ENCODE data around the gene NVL. TPM values are rescaled to one million over a fixed set of nuclear protein-coding genes. Genes with fewer than 3 reads are reported as not detected.

NVL gene
- total and polyA plus RNA-seq, 4 experiments from 2014 or later = 16.9 to 46.7 (median 29.9) TPM

- peaks cover 6% of the 10 kb centered on the region for H3K36me3 ChIP-seq (ENCODE audit: insufficient read depth, low read length)
- H3K27ac Mint-ChIP-seq = peak overlapping the region in 1 of 7 donors; percentile 46
Measured at GRCh38 chr1:224238212-224238611, 91.8 kb downstream of the NVL start.

GRCh38 chr1:224237119-224237881 lies 92.7 kb downstream of the NVL start:
- DNase-seq = no peak
- Mint-ChIP-seq H3K9me3 (no peaks in the 10 kb centered on the region), H3K4me1 (no peaks in the 10 kb centered on the region), H3K27me3 (no peaks in the 10 kb centered on the region), H3K4me3 (no peak overlapping the region), H3K36me3 (peaks cover 31 to 55% of the 10 kb centered on the region in 2 donors), H3K27ac (peak overlapping the region in 1 of 7 donors; percentile 3)
- Histone ChIP-seq H3K27ac (ENCODE audit: low read depth, low read length) (no peak overlapping the region), H3K9me3 (ENCODE audit: control insufficient read depth in 1 of 2, low read length in 2 of 2) (no peaks in the 10 kb centered on the region), H3K4me1 (ENCODE audit: insufficient read depth, low read length) (no peaks in the 10 kb centered on the region), H3K27me3 (ENCODE audit: insufficient read depth, low read length) (no peaks in the 10 kb centered on the region), H3K4me3 (ENCODE audit: low read length in 2 of 2) (no peak overlapping the region), H3K36me3 (ENCODE audit: insufficient read depth, low read length) (peaks cover 8% of the 10 kb centered on the region)
- intact Hi-C loops (cut with micrococcal nuclease) = no loop called here
- CTCF ChIA-PET (ENCODE audit: partially characterized antibody) = interaction anchor here (0.7 to 1.3 kb wide), 3 partner anchors 11 to 221 kb away, joined by 3 to 4 read pairs (median 3); no protein-coding TSS in a partner anchor
- POLR2A ChIA-PET (ENCODE audit: partially characterized antibody) = no interaction called here

More at GRCh38 chr1:224238212-224238611, 91.8 kb downstream of the NVL start:
- Mint-ChIP-seq H3K27me3 (no peaks in the 10 kb centered on the region), H3K4me1 (no peaks in the 10 kb centered on the region), H3K4me3 (no peak overlapping the region), H3K36me3 (peaks cover 26 to 49% of the 10 kb centered on the region in 2 donors), H3K9me3 (no peaks in the 10 kb centered on the region)
- no peaks in the 10 kb centered on the region for H3K27me3 ChIP-seq (ENCODE audit: insufficient read depth, low read length)
- no peak for DNase-seq
- intact Hi-C loops (cut with micrococcal nuclease) = no loop called here
- ChIA-PET CTCF (ENCODE audit: partially characterized antibody) (interaction anchor here (1.0 kb wide), 1 partner anchor 219 kb away, joined by 3 read pairs; no protein-coding TSS in a partner anchor), POLR2A (ENCODE audit: partially characterized antibody) (no interaction called here)
- no peaks in the 10 kb centered on the region for H3K9me3 ChIP-seq (ENCODE audit: control insufficient read depth in 1 of 2, low read length in 2 of 2)
- no peaks in the 10 kb centered on the region for H3K4me1 ChIP-seq (ENCODE audit: insufficient read depth, low read length)
- no peak overlapping the region for H3K4me3 ChIP-seq (ENCODE audit: low read length in 2 of 2)
- no peak overlapping the region for H3K27ac ChIP-seq (ENCODE audit: low read depth, low read length)

GRCh38 chr1:224235813-224236493 lies 94.0 kb downstream of the NVL start:
- H3K9me3 Mint-ChIP-seq = no peaks in the 10 kb centered on the region
- H3K4me3 Mint-ChIP-seq = no peak overlapping the region
- no peaks in the 10 kb centered on the region for H3K4me1 Mint-ChIP-seq
- Histone ChIP-seq H3K4me1 (ENCODE audit: insufficient read depth, low read length) (no peaks in the 10 kb centered on the region), H3K4me3 (ENCODE audit: low read length in 2 of 2) (no peak overlapping the region), H3K27ac (ENCODE audit: low read depth, low read length) (no peak overlapping the region), H3K36me3 (ENCODE audit: insufficient read depth, low read length) (peaks cover 12% of the 10 kb centered on the region), H3K27me3 (ENCODE audit: insufficient read depth, low read length) (no peaks in the 10 kb centered on the region), H3K9me3 (ENCODE audit: control insufficient read depth in 1 of 2, low read length in 2 of 2) (no peaks in the 10 kb centered on the region)
- no peak for DNase-seq
- ChIA-PET CTCF (ENCODE audit: partially characterized antibody) (no interaction called here), POLR2A (ENCODE audit: partially characterized antibody) (no interaction called here)
- peak overlapping the region in 3 of 7 donors; percentile 15 to 57 (median 22) for H3K27ac Mint-ChIP-seq
- intact Hi-C loops (cut with micrococcal nuclease) = no loop called here
- peaks cover 31 to 60% of the 10 kb centered on the region in 2 donors for H3K36me3 Mint-ChIP-seq
- H3K27me3 Mint-ChIP-seq = no peaks in the 10 kb centered on the region

GRCh38 chr1:224234017-224234416 lies 96.0 kb downstream of the NVL start:
- DNase-seq = no peak
- Histone ChIP-seq H3K4me3 (ENCODE audit: low read length in 2 of 2) (no peak overlapping the region), H3K27me3 (ENCODE audit: insufficient read depth, low read length) (no peaks in the 10 kb centered on the region), H3K27ac (ENCODE audit: low read depth, low read length) (no peak overlapping the region), H3K36me3 (ENCODE audit: insufficient read depth, low read length) (peaks cover 12% of the 10 kb centered on the region), H3K4me1 (ENCODE audit: insufficient read depth, low read length) (no peaks in the 10 kb centered on the region), H3K9me3 (ENCODE audit: control insufficient read depth in 1 of 2, low read length in 2 of 2) (no peaks in the 10 kb centered on the region)
- Mint-ChIP-seq H3K4me3 (no peak overlapping the region), H3K36me3 (peaks cover 35 to 64% of the 10 kb centered on the region in 2 donors), H3K27ac (peak overlapping the region in 3 of 7 donors; percentile 19 to 52 (median 39)), H3K27me3 (no peaks in the 10 kb centered on the region), H3K9me3 (no peaks in the 10 kb centered on the region), H3K4me1 (no peaks in the 10 kb centered on the region)
- ChIA-PET POLR2A (ENCODE audit: partially characterized antibody) (interaction anchor here (0.7 to 1.4 kb wide), 2 partner anchors 11 to 53 kb away, joined by 3 to 4 read pairs; no protein-coding TSS in a partner anchor), CTCF (ENCODE audit: partially characterized antibody) (interaction anchor here (1.0 kb wide), 1 partner anchor 81 kb away, joined by 3 read pairs; no protein-coding TSS in a partner anchor)
- intact Hi-C loops (cut with micrococcal nuclease) = no loop called here

- Histone ChIP-seq H3K27me3 (ENCODE audit: insufficient read depth, low read length) (no peaks in the 10 kb centered on the region), H3K27ac (ENCODE audit: low read depth, low read length) (no peak overlapping the region), H3K4me1 (ENCODE audit: insufficient read depth, low read length) (no peaks in the 10 kb centered on the region), H3K9me3 (ENCODE audit: control insufficient read depth in 1 of 2, low read length in 2 of 2) (no peaks in the 10 kb centered on the region), H3K4me3 (ENCODE audit: low read length in 2 of 2) (no peak overlapping the region), H3K36me3 (ENCODE audit: insufficient read depth, low read length) (peaks cover 9% of the 10 kb centered on the region)
- Mint-ChIP-seq H3K9me3 (peaks cover 0 to 1% (median 0%) of the 10 kb centered on the region in 8 donors), H3K4me3 (no peak overlapping the region), H3K27me3 (no peaks in the 10 kb centered on the region), H3K27ac (no peak overlapping the region), H3K4me1 (no peaks in the 10 kb centered on the region), H3K36me3 (peaks cover 28 to 33% of the 10 kb centered on the region in 2 donors)
- DNase-seq = no peak
- ChIA-PET CTCF (ENCODE audit: partially characterized antibody) (no interaction called here), POLR2A (ENCODE audit: partially characterized antibody) (no interaction called here)
- intact Hi-C loops (cut with micrococcal nuclease) = no loop called here
Measured at GRCh38 chr1:224226849-224227502, 103.0 kb downstream of the NVL start.

- Histone ChIP-seq H3K36me3 (ENCODE audit: insufficient read depth, low read length) (peaks cover 6% of the 10 kb centered on the region), H3K27ac (ENCODE audit: low read depth, low read length) (no peak overlapping the region), H3K4me3 (ENCODE audit: low read length in 2 of 2) (no peak overlapping the region), H3K9me3 (ENCODE audit: control insufficient read depth in 1 of 2, low read length in 2 of 2) (no peaks in the 10 kb centered on the region), H3K4me1 (ENCODE audit: insufficient read depth, low read length) (no peaks in the 10 kb centered on the region), H3K27me3 (ENCODE audit: insufficient read depth, low read length) (no peaks in the 10 kb centered on the region)
- no peak overlapping the region for H3K27ac Mint-ChIP-seq
- POLR2A ChIA-PET (ENCODE audit: partially characterized antibody) = no interaction called here
- H3K9me3 Mint-ChIP-seq = peaks cover 0 to 1% (median 0%) of the 10 kb centered on the region in 8 donors
- H3K4me1 Mint-ChIP-seq = no peaks in the 10 kb centered on the region
- H3K4me3 Mint-ChIP-seq = no peak overlapping the region
- no peak for DNase-seq
- no peaks in the 10 kb centered on the region for H3K27me3 Mint-ChIP-seq
- intact Hi-C loops (cut with micrococcal nuclease) = no loop called here
- peaks cover 14 to 16% of the 10 kb centered on the region in 2 donors for H3K36me3 Mint-ChIP-seq
- CTCF ChIA-PET (ENCODE audit: partially characterized antibody) = no interaction called here
Measured at GRCh38 chr1:224223819-224224714, 105.9 kb downstream of the NVL start.

Data from CD4-positive, alpha-beta memory T cell (primary cell).